Neural cell (in vitro differentiated cells): ENCODE data around the gene DNAH10. TPM values are rescaled to one million over a fixed set of nuclear protein-coding genes. Genes with fewer than 3 reads are reported as not detected.

Experiments used
- H2AFZ ChIP-seq: fragments of 200-600, 300-800 bp; sonication (generic), shearing (Covaris generic); 2 replicates; pipeline ENCODE4 v1.6.0; 2014; ENCODE audit warnings: low read depth, mild to moderate bottlenecking, antibody characterized with exemption, low read length, moderate library complexity
- H3F3A ChIP-seq: fragments of 200-600 bp; shearing (Covaris generic); 2 replicates; pipeline ENCODE4 v1.6.1; 2016; ENCODE audit warnings: mild to moderate bottlenecking, moderate library complexity, mixed read lengths, antibody characterized with exemption, low read length; ENCODE audit not compliant: insufficient read depth, poor library complexity, severe bottlenecking
- H3K27ac ChIP-seq: fragments of 200-600, 300-800 bp; sonication (generic), shearing (Covaris generic); 2 replicates; pipeline ENCODE4 v1.5.1; 2014; ENCODE audit warnings: mild to moderate bottlenecking, low read length, moderate library complexity
- H3K27me3 ChIP-seq: fragments of 300-800, 200-600 bp; sonication (generic), shearing (Covaris generic); 2 replicates; pipeline ENCODE4 v1.6.0; 2014; ENCODE audit warnings: mild to moderate bottlenecking, low read depth, low read length, moderate library complexity; ENCODE audit not compliant: insufficient read depth
- H3K36me3 ChIP-seq: fragments of 300-800, 200-600 bp; sonication (generic), shearing (Covaris generic); 2 replicates; pipeline ENCODE4 v1.5.1; 2014; ENCODE audit warnings: mild to moderate bottlenecking, antibody characterized with exemption, low read length, moderate library complexity; ENCODE audit not compliant: insufficient read depth
- H3K4me2 ChIP-seq: fragments of 300-800, 200-600 bp; sonication (generic), shearing (Covaris generic); 2 replicates; pipeline ENCODE4 v1.6.0; 2014; ENCODE audit warnings: mild to moderate bottlenecking, low read length
- H3K4me3 ChIP-seq: fragments of 300-800, 200-600 bp; sonication (generic), shearing (Covaris generic); 2 replicates; pipeline ENCODE4 v1.5.1; 2014; ENCODE audit warnings: mild to moderate bottlenecking, low read length, moderate library complexity
- H3K79me2 ChIP-seq: fragments of 200-600 bp; shearing (Covaris generic); replicated peaks from 2 replicates; pipeline ENCODE4 v1.6.0; 2014; ENCODE audit warnings: mild to moderate bottlenecking, low read length, moderate library complexity; ENCODE audit not compliant: insufficient read depth
- H3K9ac ChIP-seq: fragments of 300-800, 200-600 bp; sonication (generic), shearing (Covaris generic); 2 replicates; pipeline ENCODE4 v1.6.1; 2016; ENCODE audit warnings: mild to moderate bottlenecking, low read length, mixed read lengths
- H3K9me2 ChIP-seq: fragments of 200-600 bp; shearing (Covaris generic); 2 replicates; pipeline ENCODE4 v1.6.1; 2016; ENCODE audit warnings: mild to moderate bottlenecking, low read length, mixed read lengths; ENCODE audit not compliant: insufficient read depth
- H3K9me3 ChIP-seq: fragments of 200-600, 300-800 bp; sonication (generic), shearing (Covaris generic); 2 replicates; pipeline ENCODE4 v1.6.1; 2016; ENCODE audit warnings: mild to moderate bottlenecking, mixed run types, low read length, moderate library complexity, mixed read lengths
- H4K20me1 ChIP-seq: fragments of 200-600 bp; shearing (Covaris generic); 2 replicates; pipeline ENCODE4 v1.6.1; 2016; ENCODE audit warnings: mild to moderate bottlenecking, mixed run types; ENCODE audit not compliant: insufficient read depth
- EP300 ChIP-seq: fragments of 450-650 bp; conservative IDR thresholded peaks from 2 replicates; pipeline ENCODE4 v1.6.1; 2014; ENCODE audit warnings: antibody characterized with exemption, mild to moderate bottlenecking, moderate library complexity; ENCODE audit not compliant: poor library complexity, severe bottlenecking
- EZH2 ChIP-seq: fragments of 200-600, 300-800 bp; shearing (Covaris generic), sonication (generic); IDR thresholded peaks from 2 replicates; pipeline ENCODE4 v1.6.1; 2014; ENCODE audit warnings: antibody characterized with exemption, low read length, borderline replicate concordance, mild to moderate bottlenecking; ENCODE audit not compliant: insufficient read depth, poor library complexity, severe bottlenecking
- MXI1 ChIP-seq: fragments of 450-650 bp; conservative IDR thresholded peaks from 2 replicates; pipeline ENCODE4 v1.6.1; 2014; ENCODE audit warnings: antibody characterized with exemption, mild to moderate bottlenecking; ENCODE audit not compliant: poor library complexity, severe bottlenecking
- POLR2AphosphoS5 ChIP-seq: IDR thresholded peaks from 2 replicates; pipeline ENCODE4 v1.6.1; 2012
- RAD21 ChIP-seq: fragments of 450-650 bp; conservative IDR thresholded peaks from 2 replicates; pipeline ENCODE4 v1.6.1; 2014; ENCODE audit warnings: antibody characterized with exemption, mild to moderate bottlenecking, moderate library complexity
- REST ChIP-seq: IDR thresholded peaks from 2 replicates; pipeline ENCODE4 v1.6.1; 2012; ENCODE audit warnings: borderline replicate concordance
- SMC3 ChIP-seq: fragments of 450-650 bp; conservative IDR thresholded peaks from 2 replicates; pipeline ENCODE4 v1.6.1; 2014; ENCODE audit warnings: antibody characterized with exemption, mild to moderate bottlenecking, moderate library complexity; ENCODE audit not compliant: poor library complexity
- TAF1 ChIP-seq: IDR thresholded peaks from 2 replicates; pipeline ENCODE4 v1.6.1; 2012; ENCODE audit warnings: low read depth
- polyA plus RNA-seq: library from polyadenylated mRNA; depleted of rRNA; stranded (reverse); fragments of >200 nt; gene quantifications from 2 replicates; pipeline ENCODE4 v1.2.3, GENCODE V29; 2014
- TF ChIP-seq, protein P1 (sequence below): fragments of 450-650 bp; IDR thresholded peaks from 2 replicates; pipeline ENCODE4 v1.5.1; 2014; ENCODE audit warnings: antibody characterized with exemption, mild to moderate bottlenecking, moderate library complexity; ENCODE audit not compliant: poor library complexity, severe bottlenecking

The DNAH10 gene
- polyA plus RNA-seq, 1 donor from 2014 or later: 1.9 TPM

DNA sequence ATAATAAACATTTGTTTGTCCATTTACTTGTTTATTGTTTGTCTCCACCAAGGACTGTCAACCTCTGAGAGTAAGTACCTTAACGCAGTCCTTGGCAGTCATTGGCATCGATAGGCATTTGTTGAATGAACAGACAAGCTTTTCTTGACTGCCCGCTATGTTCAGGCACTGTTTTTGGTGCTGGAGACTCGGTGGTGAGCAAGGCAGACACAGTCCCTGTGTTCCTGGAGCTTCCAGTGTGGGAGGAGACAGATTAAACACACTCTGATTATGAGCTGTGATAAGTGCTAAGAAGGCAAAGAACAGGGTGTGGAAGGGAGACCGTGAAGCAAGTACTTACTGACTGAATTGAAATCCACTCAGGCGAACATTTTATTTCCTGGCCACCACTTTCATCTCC lies 48.7 kb upstream of the DNAH10 start:
- Histone ChIP-seq H3K27me3 (no peaks in the 10 kb centered on the region), H3F3A (no peaks in the 10 kb centered on the region), H3K9me2 (no peaks in the 10 kb centered on the region), H3K4me3 (peak overlapping the region; percentile 98), H3K27ac (no peak overlapping the region), H3K36me3 (no peaks in the 10 kb centered on the region), H3K9ac (peak overlapping the region; percentile 72), H3K9me3 (no peaks in the 10 kb centered on the region), H3K79me2 (peaks cover 31% of the 10 kb centered on the region), H2AFZ (no peak overlapping the region), H4K20me1 (no peaks in the 10 kb centered on the region), H3K4me2 (peak overlapping the region; percentile 56)
- TF ChIP-seq SMC3 (no peak), TAF1 (no peak), EZH2 (no peak), REST (no peak), MXI1 (no peak), POLR2AphosphoS5 (no peak), EP300 (no peak), RAD21 (no peak)
- TF ChIP-seq, protein P1, sequence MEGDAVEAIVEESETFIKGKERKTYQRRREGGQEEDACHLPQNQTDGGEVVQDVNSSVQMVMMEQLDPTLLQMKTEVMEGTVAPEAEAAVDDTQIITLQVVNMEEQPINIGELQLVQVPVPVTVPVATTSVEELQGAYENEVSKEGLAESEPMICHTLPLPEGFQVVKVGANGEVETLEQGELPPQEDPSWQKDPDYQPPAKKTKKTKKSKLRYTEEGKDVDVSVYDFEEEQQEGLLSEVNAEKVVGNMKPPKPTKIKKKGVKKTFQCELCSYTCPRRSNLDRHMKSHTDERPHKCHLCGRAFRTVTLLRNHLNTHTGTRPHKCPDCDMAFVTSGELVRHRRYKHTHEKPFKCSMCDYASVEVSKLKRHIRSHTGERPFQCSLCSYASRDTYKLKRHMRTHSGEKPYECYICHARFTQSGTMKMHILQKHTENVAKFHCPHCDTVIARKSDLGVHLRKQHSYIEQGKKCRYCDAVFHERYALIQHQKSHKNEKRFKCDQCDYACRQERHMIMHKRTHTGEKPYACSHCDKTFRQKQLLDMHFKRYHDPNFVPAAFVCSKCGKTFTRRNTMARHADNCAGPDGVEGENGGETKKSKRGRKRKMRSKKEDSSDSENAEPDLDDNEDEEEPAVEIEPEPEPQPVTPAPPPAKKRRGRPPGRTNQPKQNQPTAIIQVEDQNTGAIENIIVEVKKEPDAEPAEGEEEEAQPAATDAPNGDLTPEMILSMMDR: no peak

- Histone ChIP-seq H3K27ac (no peak overlapping the region), H3K79me2 (peaks cover 31% of the 10 kb centered on the region), H3K36me3 (no peaks in the 10 kb centered on the region), H3K9me2 (no peaks in the 10 kb centered on the region), H3F3A (no peaks in the 10 kb centered on the region), H2AFZ (no peak overlapping the region), H3K4me2 (no peak overlapping the region), H3K4me3 (peak overlapping the region; percentile 98), H3K9me3 (no peaks in the 10 kb centered on the region), H4K20me1 (no peaks in the 10 kb centered on the region), H3K9ac (peak overlapping the region; percentile 72), H3K27me3 (no peaks in the 10 kb centered on the region)
- TF ChIP-seq SMC3: no peak
- TF ChIP-seq REST: no peak
Measured at GRCh38 chr12:123713823-123714585, 48.1 kb upstream of the DNAH10 start.
